WTC11 (cell line): Measurements from ENCODE around the gene RANBP17.

ENCODE experiments used
- ETV6 ChIP-seq: sonication (generic); formaldehyde crosslinking; IDR thresholded peaks from 2 replicates; pipeline ENCODE4 v1.8.1; 2022; ENCODE audit warnings: mild to moderate bottlenecking, missing genetic modification reagents
- FOXJ3 ChIP-seq: sonication (generic); formaldehyde crosslinking; IDR thresholded peaks from 2 replicates; pipeline ENCODE4 v1.9.0; 2021; ENCODE audit warnings: missing genetic modification reagents, mild to moderate bottlenecking, borderline replicate concordance
- JUN ChIP-seq: sonication (generic); formaldehyde crosslinking; IDR thresholded peaks from 2 replicates; pipeline ENCODE4 v1.8.0; 2023; ENCODE audit warnings: mild to moderate bottlenecking, missing genetic modification reagents
- MYBL2 ChIP-seq: sonication (generic); formaldehyde crosslinking; IDR thresholded peaks from 2 replicates; pipeline ENCODE4 v1.8.1; 2023; ENCODE audit warnings: mild to moderate bottlenecking, moderate library complexity, missing genetic modification reagents
- NFE2L1 ChIP-seq: sonication (generic); formaldehyde crosslinking; IDR thresholded peaks from 2 replicates; pipeline ENCODE4 v1.8.1; 2023; ENCODE audit warnings: missing genetic modification reagents
- NR3C1 ChIP-seq: sonication (generic); formaldehyde crosslinking; conservative IDR thresholded peaks from 2 replicates; pipeline ENCODE4 v1.8.1; 2023; ENCODE audit warnings: low read depth, mild to moderate bottlenecking, missing genetic modification reagents
- TEAD4 ChIP-seq: sonication (generic); formaldehyde crosslinking; IDR thresholded peaks from 2 replicates; pipeline ENCODE4 v1.8.0; 2022; ENCODE audit warnings: mild to moderate bottlenecking, missing genetic modification reagents
- ZNF317 ChIP-seq: sonication (generic); formaldehyde crosslinking; IDR thresholded peaks from 2 replicates; pipeline ENCODE4 v1.8.1; 2023; ENCODE audit warnings: low read depth, mild to moderate bottlenecking, moderate library complexity, missing genetic modification reagents, borderline replicate concordance
- TF ChIP-seq, protein P1 (sequence below): fragments of 200-600 bp; IDR thresholded peaks from 2 replicates; pipeline ENCODE4 v1.8.0; 2022; ENCODE audit warnings: antibody characterized with exemption
- TF ChIP-seq, protein P2 (sequence below): sonication (generic); formaldehyde crosslinking; IDR thresholded peaks from 2 replicates; pipeline ENCODE4 v1.8.1; 2023; ENCODE audit warnings: mild to moderate bottlenecking, missing genetic modification reagents
- TF ChIP-seq, protein P3 (sequence below): sonication (generic); formaldehyde crosslinking; IDR thresholded peaks from 2 replicates; pipeline ENCODE4 v1.8.1; 2023; ENCODE audit warnings: mild to moderate bottlenecking, missing genetic modification reagents, moderate library complexity
- TF ChIP-seq, protein P4 (sequence below): fragments of 250-450 bp; sonication (Bioruptor Pico); IDR thresholded peaks from 2 replicates; pipeline ENCODE4 v1.9.0; 2021; ENCODE audit warnings: moderate library complexity, mild to moderate bottlenecking, inconsistent platforms, borderline replicate concordance
- TF ChIP-seq, protein P5 (sequence below): sonication (generic); formaldehyde crosslinking; IDR thresholded peaks from 2 replicates; pipeline ENCODE4 v1.8.1; 2022; ENCODE audit warnings: mild to moderate bottlenecking, moderate library complexity, missing genetic modification reagents

DNA sequence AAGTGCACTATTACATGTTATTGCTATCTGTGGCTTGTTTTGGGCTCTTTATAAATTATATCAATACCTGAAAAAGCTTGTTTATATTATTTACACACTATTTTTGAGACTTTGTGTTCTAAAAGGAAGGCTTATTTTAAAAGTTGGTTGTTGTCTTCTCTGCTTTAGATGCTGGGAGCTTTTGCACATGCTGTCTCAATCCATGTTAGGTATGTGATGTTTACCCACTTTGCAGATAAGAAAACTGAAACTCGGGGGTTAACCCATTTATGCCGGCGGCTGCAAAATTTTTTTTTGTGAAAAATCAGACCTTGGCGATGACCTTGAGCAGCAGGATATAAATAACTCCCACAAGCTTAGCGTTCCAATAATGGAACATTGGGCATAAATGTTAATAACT, 212.9 kb downstream of the RANBP17 start:
- TF ChIP-seq, protein P1, sequence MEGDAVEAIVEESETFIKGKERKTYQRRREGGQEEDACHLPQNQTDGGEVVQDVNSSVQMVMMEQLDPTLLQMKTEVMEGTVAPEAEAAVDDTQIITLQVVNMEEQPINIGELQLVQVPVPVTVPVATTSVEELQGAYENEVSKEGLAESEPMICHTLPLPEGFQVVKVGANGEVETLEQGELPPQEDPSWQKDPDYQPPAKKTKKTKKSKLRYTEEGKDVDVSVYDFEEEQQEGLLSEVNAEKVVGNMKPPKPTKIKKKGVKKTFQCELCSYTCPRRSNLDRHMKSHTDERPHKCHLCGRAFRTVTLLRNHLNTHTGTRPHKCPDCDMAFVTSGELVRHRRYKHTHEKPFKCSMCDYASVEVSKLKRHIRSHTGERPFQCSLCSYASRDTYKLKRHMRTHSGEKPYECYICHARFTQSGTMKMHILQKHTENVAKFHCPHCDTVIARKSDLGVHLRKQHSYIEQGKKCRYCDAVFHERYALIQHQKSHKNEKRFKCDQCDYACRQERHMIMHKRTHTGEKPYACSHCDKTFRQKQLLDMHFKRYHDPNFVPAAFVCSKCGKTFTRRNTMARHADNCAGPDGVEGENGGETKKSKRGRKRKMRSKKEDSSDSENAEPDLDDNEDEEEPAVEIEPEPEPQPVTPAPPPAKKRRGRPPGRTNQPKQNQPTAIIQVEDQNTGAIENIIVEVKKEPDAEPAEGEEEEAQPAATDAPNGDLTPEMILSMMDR: no peak
- TF ChIP-seq, protein P2, sequence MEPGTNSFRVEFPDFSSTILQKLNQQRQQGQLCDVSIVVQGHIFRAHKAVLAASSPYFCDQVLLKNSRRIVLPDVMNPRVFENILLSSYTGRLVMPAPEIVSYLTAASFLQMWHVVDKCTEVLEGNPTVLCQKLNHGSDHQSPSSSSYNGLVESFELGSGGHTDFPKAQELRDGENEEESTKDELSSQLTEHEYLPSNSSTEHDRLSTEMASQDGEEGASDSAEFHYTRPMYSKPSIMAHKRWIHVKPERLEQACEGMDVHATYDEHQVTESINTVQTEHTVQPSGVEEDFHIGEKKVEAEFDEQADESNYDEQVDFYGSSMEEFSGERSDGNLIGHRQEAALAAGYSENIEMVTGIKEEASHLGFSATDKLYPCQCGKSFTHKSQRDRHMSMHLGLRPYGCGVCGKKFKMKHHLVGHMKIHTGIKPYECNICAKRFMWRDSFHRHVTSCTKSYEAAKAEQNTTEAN (CRISPR knock-in tag): no peak
- TF ChIP-seq, protein P3, sequence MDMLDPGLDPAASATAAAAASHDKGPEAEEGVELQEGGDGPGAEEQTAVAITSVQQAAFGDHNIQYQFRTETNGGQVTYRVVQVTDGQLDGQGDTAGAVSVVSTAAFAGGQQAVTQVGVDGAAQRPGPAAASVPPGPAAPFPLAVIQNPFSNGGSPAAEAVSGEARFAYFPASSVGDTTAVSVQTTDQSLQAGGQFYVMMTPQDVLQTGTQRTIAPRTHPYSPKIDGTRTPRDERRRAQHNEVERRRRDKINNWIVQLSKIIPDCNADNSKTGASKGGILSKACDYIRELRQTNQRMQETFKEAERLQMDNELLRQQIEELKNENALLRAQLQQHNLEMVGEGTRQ (CRISPR knock-in tag): no peak
- TF ChIP-seq, protein P4, sequence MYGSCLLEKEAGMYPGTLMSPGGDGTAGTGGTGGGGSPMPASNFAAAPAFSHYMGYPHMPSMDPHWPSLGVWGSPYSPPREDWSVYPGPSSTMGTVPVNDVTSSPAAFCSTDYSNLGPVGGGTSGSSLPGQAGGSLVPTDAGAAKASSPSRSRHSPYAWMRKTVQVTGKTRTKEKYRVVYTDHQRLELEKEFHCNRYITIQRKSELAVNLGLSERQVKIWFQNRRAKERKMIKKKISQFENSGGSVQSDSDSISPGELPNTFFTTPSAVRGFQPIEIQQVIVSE (CRISPR knock-in tag): no peak
- TF ChIP-seq NR3C1: no peak
- no peak for TF ChIP-seq ZNF317 (CRISPR knock-in tag)
- no peak for TF ChIP-seq FOXJ3 (CRISPR knock-in tag)
- no peak for TF ChIP-seq JUN
- no peak for TF ChIP-seq MYBL2 (CRISPR knock-in tag)
- no peak for TF ChIP-seq NFE2L1 (CRISPR knock-in tag)
- no peak for TF ChIP-seq ETV6 (CRISPR knock-in tag)
- no peak for TF ChIP-seq TEAD4 (CRISPR knock-in tag)
- TF ChIP-seq, protein P5, sequence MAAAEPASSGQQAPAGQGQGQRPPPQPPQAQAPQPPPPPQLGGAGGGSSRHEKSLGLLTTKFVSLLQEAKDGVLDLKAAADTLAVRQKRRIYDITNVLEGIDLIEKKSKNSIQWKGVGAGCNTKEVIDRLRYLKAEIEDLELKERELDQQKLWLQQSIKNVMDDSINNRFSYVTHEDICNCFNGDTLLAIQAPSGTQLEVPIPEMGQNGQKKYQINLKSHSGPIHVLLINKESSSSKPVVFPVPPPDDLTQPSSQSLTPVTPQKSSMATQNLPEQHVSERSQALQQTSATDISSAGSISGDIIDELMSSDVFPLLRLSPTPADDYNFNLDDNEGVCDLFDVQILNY (CRISPR knock-in tag): no peak
